EH (cell line): Measurements from ENCODE around the gene GDF11.

Experiments
- DNase-seq: peaks from one replicate; pipeline ENCODE4 v3.0.0-alpha.2; 2015; ENCODE audit warnings: low read depth

GDF11 gene

GRCh38 chr12:55723516-55724225 lies 19.3 kb upstream of the GDF11 start:
- no peak for DNase-seq

- peak; percentile 70 for DNase-seq
These were observed 18.5 kb upstream of the GDF11 start for GRCh38 chr12:55724226-55724939.

GRCh38 chr12:55724940-55725309 lies 18.0 kb upstream of the GDF11 start:
- DNase-seq = no peak

GRCh38 chr12:55725556-55725955 lies 17.4 kb upstream of the GDF11 start:
- no peak for DNase-seq

GRCh38 chr12:55726971-55727370 lies 16.0 kb upstream of the GDF11 start:
- no peak for DNase-seq

- DNase-seq = peak; percentile 63
These were observed 15.2 kb upstream of the GDF11 start for GRCh38 chr12:55727643-55728185.

GRCh38 chr12:55728186-55728938 lies 14.6 kb upstream of the GDF11 start:
- DNase-seq = peak; percentile 76

GRCh38 chr12:55728939-55729818 lies 13.7 kb upstream of the GDF11 start, which contains the start of gene CD63:
Gene CD63 (minus strand): TSS chr12:55729009. CDS start chr12:55728341, 668 bp downstream.
- peak; percentile 96 for DNase-seq

- peak; percentile 78 for DNase-seq
These were observed 12.8 kb upstream of the GDF11 start for GRCh38 chr12:55729819-55730818.

- DNase-seq = no peak
These were observed 10.6 kb upstream of the GDF11 start for GRCh38 chr12:55732288-55732687.

- no peak for DNase-seq
These were observed 9.8 kb upstream of the GDF11 start for GRCh38 chr12:55733021-55733555.

- no peak for DNase-seq
These were observed 9.1 kb upstream of the GDF11 start for GRCh38 chr12:55733858-55734257.

GRCh38 chr12:55734595-55734994 lies 8.3 kb upstream of the GDF11 start:
- DNase-seq = no peak

- no peak for DNase-seq
These were observed 6.8 kb upstream of the GDF11 start for GRCh38 chr12:55736076-55736475.

GRCh38 chr12:55736780-55737580 lies 5.9 kb upstream of the GDF11 start:
- peak; percentile 73 for DNase-seq

- DNase-seq = no peak
These were observed 5.3 kb upstream of the GDF11 start for GRCh38 chr12:55737581-55738122.

- peak; percentile 86 for DNase-seq
These were observed 4.5 kb upstream of the GDF11 start for GRCh38 chr12:55738123-55739024.

- no peak for DNase-seq
These were observed 3.9 kb upstream of the GDF11 start for GRCh38 chr12:55739025-55739378.
